K562 (cell line): ENCODE data around the gene TRPC4.

Experiments
- ELF1 ChIP-seq: fragments of 200-800 bp; sonication (Bioruptor generic); IDR thresholded peaks from 2 replicates; pipeline ENCODE4 v1.6.1; 2016; ENCODE audit warnings: missing genetic modification characterization, missing compliant biosample characterization
- EZH2 ChIP-seq: IDR thresholded peaks from 2 replicates; pipeline ENCODE4 v1.6.1; 2012; ENCODE audit warnings: low read depth, mild to moderate bottlenecking, inconsistent platforms, low read length, borderline replicate concordance
- NFIC ChIP-seq: fragments of 450-650 bp; IDR thresholded peaks from 2 replicates; pipeline ENCODE4 v1.6.1; 2017; ENCODE audit warnings: mild to moderate bottlenecking, inconsistent platforms
- NFYB ChIP-seq: IDR thresholded peaks from 2 replicates; pipeline ENCODE4 v1.6.1; 2011; ENCODE audit warnings: mild to moderate bottlenecking, moderate library complexity; ENCODE audit not compliant: insufficient read length; ENCODE audit errors: extremely low read depth
- NUFIP1 ChIP-seq: fragments of 450-650 bp; IDR thresholded peaks from 2 replicates; pipeline ENCODE4 v1.6.1; 2018; ENCODE audit not compliant: partially characterized antibody
- ZNF212 ChIP-seq: fragments of 450-650 bp; formaldehyde crosslinking; IDR thresholded peaks from 2 replicates; pipeline ENCODE4 v1.4.0; 2020; ENCODE audit warnings: mild to moderate bottlenecking

GRCh38 chr13:37685206-37685605 lies 184.4 kb downstream of the TRPC4 start:
- TF ChIP-seq NFYB (no peak), ZNF212 (CRISPR knock-in tag) (no peak), NFIC (no peak), EZH2 (no peak), ELF1 (tag) (no peak), NUFIP1 (no peak)
